ENCODE measurements around the gene TBR1.

Gene TBR1

GRCh38 chr2:161436411-161436810 lies 20.3 kb downstream of the TBR1 start:
- H3K9me3 Mint-ChIP-seq (ENCODE audit: low read depth), result no peaks in the 10 kb centered on the region
- no peak overlapping the region for H3K4me3 Mint-ChIP-seq
- no peak overlapping the region for H3K27ac Mint-ChIP-seq
- no peaks in the 10 kb centered on the region for H3K36me3 Mint-ChIP-seq
- H3K27me3 Mint-ChIP-seq, result peaks cover 36% of the 10 kb centered on the region
- H3K4me1 Mint-ChIP-seq (ENCODE audit: low read depth), result no peaks in the 10 kb centered on the region

- Mint-ChIP-seq H3K27ac (no peak overlapping the region), H3K36me3 (no peaks in the 10 kb centered on the region), H3K4me3 (no peak overlapping the region), H3K9me3 (ENCODE audit: low read depth) (no peaks in the 10 kb centered on the region), H3K27me3 (peaks cover 33% of the 10 kb centered on the region), H3K4me1 (ENCODE audit: low read depth) (no peaks in the 10 kb centered on the region)
Observed at GRCh38 chr2:161438598-161438997, 22.5 kb downstream of the TBR1 start.

GRCh38 chr2:161445097-161445496 lies 29.0 kb downstream of the TBR1 start:
- Mint-ChIP-seq H3K27ac (no peak overlapping the region), H3K27me3 (peaks cover 14% of the 10 kb centered on the region), H3K36me3 (no peaks in the 10 kb centered on the region), H3K9me3 (ENCODE audit: low read depth) (no peaks in the 10 kb centered on the region), H3K4me3 (no peak overlapping the region), H3K4me1 (ENCODE audit: low read depth) (no peaks in the 10 kb centered on the region)

GRCh38 chr2:161448431-161448830 lies 32.3 kb downstream of the TBR1 start:
- Mint-ChIP-seq H3K36me3 (no peaks in the 10 kb centered on the region), H3K9me3 (ENCODE audit: low read depth) (no peaks in the 10 kb centered on the region), H3K27me3 (peaks cover 11% of the 10 kb centered on the region), H3K4me3 (no peak overlapping the region), H3K4me1 (ENCODE audit: low read depth) (no peaks in the 10 kb centered on the region), H3K27ac (no peak overlapping the region)

GRCh38 chr2:161471631-161472030 lies 55.5 kb downstream of the TBR1 start:
- Mint-ChIP-seq H3K9me3 (ENCODE audit: low read depth) (peaks cover 4% of the 10 kb centered on the region), H3K4me1 (ENCODE audit: low read depth) (no peaks in the 10 kb centered on the region), H3K27me3 (peaks cover 20% of the 10 kb centered on the region)

GRCh38 chr2:161474920-161475319 lies 58.8 kb downstream of the TBR1 start:
- Mint-ChIP-seq H3K4me3 (no peak overlapping the region), H3K9me3 (ENCODE audit: low read depth) (peaks cover 4% of the 10 kb centered on the region), H3K4me1 (ENCODE audit: low read depth) (no peaks in the 10 kb centered on the region), H3K36me3 (no peaks in the 10 kb centered on the region), H3K27ac (no peak overlapping the region), H3K27me3 (peaks cover 15% of the 10 kb centered on the region)

More at GRCh38 chr2:161471631-161472030, 55.5 kb downstream of the TBR1 start:
- Mint-ChIP-seq H3K4me3 (no peak overlapping the region), H3K36me3 (no peaks in the 10 kb centered on the region), H3K27ac (no peak overlapping the region)
